Activated naive CD4-positive, alpha-beta T cell treated with anti-CD3 and anti-CD28 coated beads, Interleukin-2, amount 10 ng/mL, durations not matched to agents 7 days and 5 days (primary cell): ENCODE measurements around the gene CYTIP.

Experiments used
- CTCF ChIA-PET: fragments of 350-600 bp; sonication (Branson Sonifier 250); formaldehyde crosslinking; loops from one replicate; lab custom pipeline; 2021; ENCODE audit warnings: antibody characterized with exemption; lab: Charles Lee
- DNase-seq: peaks from one replicate; pipeline ENCODE4 v3.0.0-alpha.2; 2020
- H3K27ac Mint-ChIP-seq: one replicate; pipeline ENCODE4 v1.8.0; 2021; ENCODE audit warnings: mild to moderate bottlenecking, moderate library complexity, mixed read lengths
- H3K27me3 Mint-ChIP-seq: one replicate; pipeline ENCODE4 v1.8.0; 2021; ENCODE audit warnings: mild to moderate bottlenecking, mixed read lengths
- H3K36me3 Mint-ChIP-seq: one replicate; pipeline ENCODE4 v1.8.0; 2021; ENCODE audit warnings: mixed read lengths
- H3K4me1 Mint-ChIP-seq: one replicate; pipeline ENCODE4 v1.8.0; 2021; ENCODE audit warnings: mixed read lengths
- H3K4me3 Mint-ChIP-seq: one replicate; pipeline ENCODE4 v1.8.0; 2021; ENCODE audit warnings: mild to moderate bottlenecking, moderate library complexity, mixed read lengths
- H3K9me3 Mint-ChIP-seq: one replicate; pipeline ENCODE4 v1.8.0; 2021; ENCODE audit warnings: mixed read lengths

CYTIP gene

DNA sequence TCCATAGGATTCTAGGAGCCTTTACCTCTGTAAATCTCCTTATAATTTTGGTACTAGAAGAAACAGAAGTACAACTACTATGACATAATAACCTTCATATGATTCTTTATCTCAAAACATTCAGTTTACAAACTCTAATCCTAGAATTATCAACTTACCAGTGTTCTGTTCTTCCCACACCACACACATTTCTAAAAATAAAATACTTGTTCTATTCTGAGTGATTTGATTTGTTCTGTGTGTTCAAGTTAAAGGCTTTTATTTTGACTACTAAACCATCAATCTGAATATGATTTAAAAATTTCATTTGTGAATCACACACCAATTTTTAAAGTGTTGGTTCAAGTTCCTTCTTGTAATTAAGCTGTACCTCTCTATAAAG lies 16.0 kb downstream of the CYTIP start:
- Mint-ChIP-seq H3K9me3 (peaks cover 5% of the 10 kb centered on the region), H3K27ac (peak overlapping the region; percentile 72), H3K27me3 (no peaks in the 10 kb centered on the region), H3K4me3 (peak overlapping the region; percentile 5), H3K36me3 (peaks cover 91% of the 10 kb centered on the region), H3K4me1 (peaks cover 86% of the 10 kb centered on the region)
- CTCF ChIA-PET = interaction anchor here (0.8 to 1.5 kb wide), 2 partner anchors 13 to 100 kb away, joined by 3 to 4 read pairs; no protein-coding TSS in a partner anchor
- no peak for DNase-seq

DNA sequence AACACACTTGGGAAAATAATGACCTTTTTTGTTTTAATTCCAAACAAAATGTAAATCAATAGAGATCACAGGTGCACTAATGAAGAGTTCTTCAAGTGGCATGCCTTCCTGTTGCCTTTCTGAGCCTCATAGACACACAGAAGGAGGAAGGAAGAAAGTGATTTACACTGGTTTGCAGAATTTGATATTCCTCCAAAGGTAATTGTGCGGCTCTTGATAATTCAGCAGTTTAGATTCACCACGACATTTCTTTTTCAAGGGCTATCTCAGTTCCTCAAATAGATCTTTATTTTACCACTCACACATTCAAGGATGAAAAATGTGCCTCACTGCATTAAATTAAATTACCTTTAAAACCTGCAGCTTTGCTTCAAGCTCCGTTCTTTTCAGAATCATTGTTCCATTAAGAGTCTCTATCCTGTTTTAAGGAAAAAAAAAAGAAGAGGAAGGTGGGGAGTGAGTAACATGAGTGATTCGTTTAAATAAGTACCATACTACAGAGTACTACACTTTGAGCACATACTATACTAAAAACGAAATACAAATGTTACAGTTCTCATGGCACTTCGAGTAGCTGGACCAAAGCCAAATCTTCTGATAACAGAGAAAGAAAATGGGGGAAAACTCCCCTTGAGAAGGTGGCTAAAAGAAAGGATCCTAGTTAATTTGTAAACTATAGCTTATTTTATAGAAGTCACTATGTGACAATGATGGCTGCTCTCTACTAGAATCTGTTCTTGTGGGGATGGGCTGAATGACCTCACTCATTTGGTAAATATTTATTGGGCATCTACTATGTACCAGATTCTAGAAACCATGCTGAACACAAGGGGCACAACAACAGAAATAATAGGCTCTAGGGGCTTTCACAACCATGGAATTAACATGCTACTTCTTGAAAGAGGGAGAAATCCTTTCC lies 16.6 kb downstream of the CYTIP start:
- H3K27ac Mint-ChIP-seq = peak overlapping the region; percentile 72
- CTCF ChIA-PET = interaction anchor here (0.7 to 1.5 kb wide), 3 partner anchors 14 to 99 kb away, joined by 3 to 4 read pairs (median 3); no protein-coding TSS in a partner anchor
- peaks cover 5% of the 10 kb centered on the region for H3K9me3 Mint-ChIP-seq
- DNase-seq = no peak
- H3K27me3 Mint-ChIP-seq = no peaks in the 10 kb centered on the region
- peaks cover 84% of the 10 kb centered on the region for H3K4me1 Mint-ChIP-seq
- H3K36me3 Mint-ChIP-seq = peaks cover 89% of the 10 kb centered on the region
- peak overlapping the region; percentile 26 for H3K4me3 Mint-ChIP-seq

DNA sequence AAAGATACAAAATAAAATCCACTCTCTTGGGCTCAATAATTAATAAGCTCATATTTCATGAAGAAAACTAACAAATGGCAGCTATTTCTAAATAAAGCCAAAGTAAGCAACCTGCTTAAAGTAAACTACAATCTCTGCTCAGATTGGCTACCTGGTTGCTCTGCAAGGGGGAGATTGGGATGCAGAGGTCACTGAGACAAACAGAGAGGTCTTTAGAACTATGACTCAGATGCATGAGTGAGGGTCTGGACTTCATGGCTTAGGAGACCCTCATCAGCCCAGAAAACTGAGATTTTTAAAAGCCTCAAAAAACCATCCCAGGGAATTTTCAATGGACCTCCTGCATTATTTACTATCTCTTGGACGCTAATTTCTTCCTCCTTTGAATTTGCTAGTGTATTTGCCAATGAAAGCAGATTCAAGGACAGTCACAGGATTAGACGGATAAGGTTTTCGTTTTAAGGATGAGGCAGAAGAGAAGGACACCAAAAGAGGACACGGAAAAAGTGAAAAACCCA lies 17.4 kb downstream of the CYTIP start:
- Mint-ChIP-seq H3K4me1 (peaks cover 84% of the 10 kb centered on the region), H3K4me3 (peak overlapping the region; percentile 26)
- CTCF ChIA-PET = no interaction called here

DNA sequence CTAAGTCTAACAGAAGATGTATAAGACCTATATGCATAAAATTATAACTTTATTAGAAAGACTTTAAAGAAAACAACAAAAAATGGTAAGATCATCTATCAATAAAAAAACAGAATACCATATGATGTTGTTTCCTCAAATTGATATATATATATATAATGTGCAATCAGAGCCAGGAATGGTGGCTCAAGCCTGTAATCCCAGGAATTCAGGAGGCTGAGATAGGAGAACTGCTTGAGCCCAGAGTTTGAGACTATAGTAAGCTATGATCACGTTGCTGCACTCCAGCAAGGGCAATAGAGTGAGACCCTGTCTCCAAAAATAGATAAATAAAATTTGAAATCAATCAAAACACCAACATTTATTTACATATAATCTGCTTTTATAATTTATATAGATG lies 19.5 kb downstream of the CYTIP start:
- Mint-ChIP-seq H3K4me3 (no peak overlapping the region), H3K4me1 (peaks cover 83% of the 10 kb centered on the region), H3K9me3 (peaks cover 5% of the 10 kb centered on the region), H3K27me3 (no peaks in the 10 kb centered on the region), H3K27ac (no peak overlapping the region), H3K36me3 (peaks cover 89% of the 10 kb centered on the region)
- CTCF ChIA-PET = interaction anchor here (1.1 to 2.4 kb wide), 4 partner anchors 68 to 122 kb away, joined by 3 to 9 read pairs (median 6); no protein-coding TSS in a partner anchor
- DNase-seq = no peak

More for the DNA sequence above, 17.4 kb downstream of the CYTIP start:
- H3K27me3 Mint-ChIP-seq = no peaks in the 10 kb centered on the region
- peak overlapping the region; percentile 76 for H3K27ac Mint-ChIP-seq
- peaks cover 5% of the 10 kb centered on the region for H3K9me3 Mint-ChIP-seq
- no peak for DNase-seq
- H3K36me3 Mint-ChIP-seq = peaks cover 89% of the 10 kb centered on the region

DNA sequence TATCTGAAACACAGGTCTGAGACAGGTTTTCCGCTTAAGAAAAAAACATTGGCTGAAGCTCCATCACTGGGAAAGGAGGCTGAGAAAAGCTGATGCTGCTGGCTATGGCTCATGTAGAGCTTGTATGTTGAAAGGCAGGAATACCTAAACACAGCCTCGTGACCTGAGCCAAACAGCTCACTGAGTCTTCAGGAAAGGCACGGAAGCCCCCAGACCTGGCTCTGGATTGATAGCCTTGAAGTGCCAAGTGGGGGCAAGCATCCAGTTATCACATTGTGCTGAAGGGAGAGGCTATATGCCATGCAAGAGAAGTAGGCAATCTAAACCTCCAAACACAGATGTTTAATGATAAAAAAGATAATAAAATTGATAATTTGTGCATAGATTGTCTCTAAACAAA lies 21.9 kb downstream of the CYTIP start:
- Mint-ChIP-seq H3K4me3 (no peak overlapping the region), H3K9me3 (peaks cover 5% of the 10 kb centered on the region), H3K27me3 (no peaks in the 10 kb centered on the region), H3K4me1 (peaks cover 80% of the 10 kb centered on the region), H3K36me3 (peaks cover 83% of the 10 kb centered on the region), H3K27ac (peak overlapping the region; percentile 91)
- DNase-seq = no peak
- CTCF ChIA-PET = interaction anchor here (0.7 to 5.2 kb wide), 2 partner anchors 75 to 95 kb away, joined by 3 to 42 read pairs; no protein-coding TSS in a partner anchor

DNA sequence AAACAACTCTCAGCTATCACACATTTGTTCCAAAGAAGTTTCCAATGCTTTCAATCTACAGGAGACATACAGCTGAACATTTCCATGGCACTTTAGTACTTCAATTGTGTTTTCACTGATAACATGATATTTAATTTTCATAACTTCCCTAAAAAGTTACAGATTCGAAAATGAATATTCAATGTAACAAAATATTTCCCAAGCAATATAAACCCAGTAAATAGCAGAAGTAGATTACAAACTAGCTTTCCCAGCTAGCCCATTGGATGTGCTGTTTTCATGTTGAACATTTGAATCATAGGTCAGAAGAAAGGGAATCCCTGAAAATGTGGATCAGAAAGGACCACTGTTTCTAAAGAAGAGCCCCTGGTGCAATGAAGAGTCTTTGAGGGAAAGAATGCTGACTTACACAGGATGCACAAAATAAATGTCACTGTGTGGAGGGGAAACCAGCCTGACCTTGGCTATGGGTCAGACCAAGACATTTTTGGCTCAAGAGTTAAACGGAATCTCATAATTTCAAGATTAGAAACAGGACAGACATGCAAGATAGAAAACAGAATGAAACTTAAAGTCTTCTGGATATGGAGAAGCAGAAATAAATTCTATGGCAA lies 22.5 kb downstream of the CYTIP start:
- H3K36me3 Mint-ChIP-seq = peaks cover 82% of the 10 kb centered on the region
- H3K9me3 Mint-ChIP-seq = peaks cover 3% of the 10 kb centered on the region
- H3K4me3 Mint-ChIP-seq = peak overlapping the region; percentile 42
- no peaks in the 10 kb centered on the region for H3K27me3 Mint-ChIP-seq
- H3K4me1 Mint-ChIP-seq = peaks cover 79% of the 10 kb centered on the region
- no peak for DNase-seq
- H3K27ac Mint-ChIP-seq = peak overlapping the region; percentile 91
- CTCF ChIA-PET = interaction anchor here (0.7 to 5.2 kb wide), 6 partner anchors 9 to 94 kb away, joined by 3 to 42 read pairs (median 4); no protein-coding TSS in a partner anchor

DNA sequence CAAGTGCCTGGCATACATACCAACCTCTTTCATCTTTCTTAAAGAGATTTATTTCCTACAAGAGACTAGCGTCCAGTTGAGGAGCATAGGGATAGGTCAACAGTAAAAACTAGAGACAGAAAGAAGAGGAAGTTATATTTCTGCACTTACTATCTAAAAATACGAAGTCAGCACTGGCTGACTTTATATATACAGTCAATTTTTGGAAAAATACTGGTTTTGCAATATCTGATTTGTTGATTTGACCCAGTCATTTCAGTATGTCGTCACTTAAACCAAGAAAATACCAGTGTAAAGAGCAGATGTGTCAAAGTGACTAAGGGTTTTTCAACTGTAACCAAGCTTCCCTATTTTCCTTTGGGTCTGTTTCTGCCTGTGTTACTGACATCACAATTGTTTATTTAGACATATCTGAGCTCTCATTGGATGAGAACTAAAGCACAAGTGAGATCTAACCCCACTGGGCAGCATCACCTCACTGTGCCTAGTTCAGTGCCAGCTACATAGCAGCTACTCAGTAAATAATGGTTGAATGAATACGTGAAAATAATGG lies 23.0 kb downstream of the CYTIP start:
- no peak for DNase-seq
- peaks cover 79% of the 10 kb centered on the region for H3K36me3 Mint-ChIP-seq

DNA sequence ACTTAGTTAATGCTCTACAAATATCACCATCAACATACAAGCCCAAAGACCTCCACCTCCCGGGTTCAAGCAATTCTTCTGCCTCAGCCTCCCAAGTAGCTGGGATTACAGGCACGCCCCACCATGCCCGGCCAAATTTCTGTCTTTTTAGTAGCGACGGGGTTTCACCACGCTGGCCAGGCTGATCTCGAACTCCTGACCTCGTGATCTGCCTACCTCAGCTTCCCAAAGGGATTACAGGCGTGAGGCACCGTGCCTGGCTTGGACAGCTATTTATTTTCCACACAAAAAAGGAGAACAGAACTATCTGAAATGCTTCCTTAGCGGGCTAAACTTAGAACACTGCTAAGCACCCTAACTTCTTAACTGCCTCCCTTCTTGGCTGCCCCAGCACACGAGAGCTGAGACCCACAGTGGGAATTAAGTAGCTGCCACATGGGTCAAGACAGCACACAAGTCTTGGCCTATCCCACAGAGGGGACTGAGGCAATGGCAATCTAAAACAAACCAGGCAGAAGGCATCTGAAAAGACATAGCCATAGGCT lies 24.8 kb downstream of the CYTIP start:
- CTCF ChIA-PET = interaction anchor here (0.6 to 5.2 kb wide), 6 partner anchors 12 to 517 kb away, joined by 3 to 42 read pairs (median 4); no protein-coding TSS in a partner anchor
- peak overlapping the region; percentile 25 for H3K4me3 Mint-ChIP-seq
- peak overlapping the region; percentile 97 for H3K27ac Mint-ChIP-seq
- H3K36me3 Mint-ChIP-seq = peaks cover 83% of the 10 kb centered on the region
- H3K27me3 Mint-ChIP-seq = peaks cover 4% of the 10 kb centered on the region
- peaks cover 87% of the 10 kb centered on the region for H3K4me1 Mint-ChIP-seq
- DNase-seq = no peak
- no peaks in the 10 kb centered on the region for H3K9me3 Mint-ChIP-seq

More for the DNA sequence above, 23.0 kb downstream of the CYTIP start:
- H3K27ac Mint-ChIP-seq = peak overlapping the region; percentile 91
- CTCF ChIA-PET = interaction anchor here (0.7 to 5.2 kb wide), 6 partner anchors 9 to 94 kb away, joined by 3 to 42 read pairs (median 4); no protein-coding TSS in a partner anchor
- H3K9me3 Mint-ChIP-seq = no peaks in the 10 kb centered on the region
- peaks cover 1% of the 10 kb centered on the region for H3K27me3 Mint-ChIP-seq
- H3K4me3 Mint-ChIP-seq = peak overlapping the region; percentile 42
- peaks cover 79% of the 10 kb centered on the region for H3K4me1 Mint-ChIP-seq

DNA sequence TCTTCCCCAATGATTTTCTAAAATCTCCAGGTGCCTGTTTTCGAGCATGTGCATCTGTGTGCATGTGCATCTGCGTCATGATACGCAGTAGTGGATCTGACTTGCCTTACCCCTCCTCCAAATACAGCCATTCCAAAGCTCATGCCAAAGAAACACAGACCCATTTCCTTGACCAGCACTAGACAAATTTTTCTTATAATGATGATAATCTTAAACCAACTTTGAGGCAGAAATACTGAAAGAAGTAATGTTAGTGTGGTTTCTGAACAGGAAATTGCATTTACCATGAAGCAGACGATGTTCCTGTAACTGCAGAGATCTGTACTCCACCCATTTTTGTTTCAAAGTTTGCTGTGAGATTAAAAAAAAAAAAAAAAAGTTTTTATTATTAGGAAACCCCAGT lies 25.6 kb downstream of the CYTIP start:
- H3K9me3 Mint-ChIP-seq = no peaks in the 10 kb centered on the region
- H3K4me1 Mint-ChIP-seq = peaks cover 90% of the 10 kb centered on the region
- CTCF ChIA-PET = interaction anchor here (0.6 to 5.2 kb wide), 6 partner anchors 15 to 516 kb away, joined by 3 to 42 read pairs (median 4); no protein-coding TSS in a partner anchor
- H3K4me3 Mint-ChIP-seq = peak overlapping the region; percentile 65
- peaks cover 87% of the 10 kb centered on the region for H3K36me3 Mint-ChIP-seq
- peak; percentile 49 for DNase-seq
- H3K27ac Mint-ChIP-seq = peak overlapping the region; percentile 97
- peaks cover 4% of the 10 kb centered on the region for H3K27me3 Mint-ChIP-seq

DNA sequence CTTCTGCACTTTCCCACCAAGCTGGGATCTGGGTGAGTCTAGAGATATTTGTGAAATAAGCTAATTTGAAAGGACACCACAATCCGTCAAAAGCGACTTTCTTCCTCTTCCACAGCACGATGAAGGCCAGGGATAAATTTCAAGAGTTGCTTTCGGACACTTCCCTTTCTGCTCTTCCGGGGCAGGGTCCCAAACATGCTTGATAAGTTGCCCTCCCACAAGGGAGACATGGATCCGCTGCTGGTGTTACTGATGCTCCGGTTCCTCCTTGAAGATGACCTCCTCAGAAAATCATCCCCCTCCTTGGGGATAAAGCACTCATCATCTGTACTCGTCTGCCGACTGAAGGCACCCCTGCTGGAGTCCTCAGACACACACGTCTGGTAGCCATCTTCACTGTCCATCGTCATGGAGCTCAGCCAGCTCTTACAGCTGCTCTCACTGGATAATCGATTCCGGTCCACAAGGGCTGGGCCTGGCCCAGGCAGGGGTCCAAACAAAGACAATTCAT lies 28.2 kb downstream of the CYTIP start:
- Mint-ChIP-seq H3K27ac (peak overlapping the region; percentile 96), H3K9me3 (no peaks in the 10 kb centered on the region), H3K36me3 (peaks cover 86% of the 10 kb centered on the region), H3K27me3 (peaks cover 4% of the 10 kb centered on the region), H3K4me1 (peaks cover 91% of the 10 kb centered on the region), H3K4me3 (peak overlapping the region; percentile 58)
- CTCF ChIA-PET = interaction anchor here (1.3 to 7.3 kb wide), 3 partner anchors 51 to 89 kb away, joined by 3 to 45 read pairs (median 3); partner anchors contain the start of gene ERMN
- DNase-seq = no peak

DNA sequence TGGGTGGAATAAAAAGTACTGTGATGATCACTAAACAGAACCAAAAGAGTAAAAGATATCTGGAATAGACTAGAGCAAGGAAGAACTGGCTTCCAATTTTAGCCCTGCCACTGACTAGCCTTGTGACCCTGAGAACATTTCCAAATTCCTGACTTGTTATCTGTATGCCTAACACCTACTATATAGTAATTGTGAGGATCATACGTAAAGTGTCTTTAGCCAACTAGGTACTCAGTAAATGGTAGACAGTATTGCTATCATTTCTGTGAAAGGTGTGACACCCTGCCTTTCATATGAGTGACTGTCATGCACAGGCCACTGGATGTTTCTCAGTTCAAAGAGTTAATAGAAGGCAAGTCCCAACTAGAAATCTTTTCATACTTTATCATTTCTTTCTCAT lies 29.8 kb downstream of the CYTIP start:
- peak overlapping the region; percentile 96 for H3K27ac Mint-ChIP-seq
- H3K36me3 Mint-ChIP-seq = peaks cover 85% of the 10 kb centered on the region
- H3K4me3 Mint-ChIP-seq = peak overlapping the region; percentile 58
- peaks cover 88% of the 10 kb centered on the region for H3K4me1 Mint-ChIP-seq
- CTCF ChIA-PET = interaction anchor here (1.2 to 7.3 kb wide), 4 partner anchors 11 to 87 kb away, joined by 3 to 45 read pairs (median 4); partner anchors contain the start of genes CYTIP and ERMN
- DNase-seq = no peak
- H3K27me3 Mint-ChIP-seq = peaks cover 4% of the 10 kb centered on the region
- H3K9me3 Mint-ChIP-seq = no peaks in the 10 kb centered on the region

DNA sequence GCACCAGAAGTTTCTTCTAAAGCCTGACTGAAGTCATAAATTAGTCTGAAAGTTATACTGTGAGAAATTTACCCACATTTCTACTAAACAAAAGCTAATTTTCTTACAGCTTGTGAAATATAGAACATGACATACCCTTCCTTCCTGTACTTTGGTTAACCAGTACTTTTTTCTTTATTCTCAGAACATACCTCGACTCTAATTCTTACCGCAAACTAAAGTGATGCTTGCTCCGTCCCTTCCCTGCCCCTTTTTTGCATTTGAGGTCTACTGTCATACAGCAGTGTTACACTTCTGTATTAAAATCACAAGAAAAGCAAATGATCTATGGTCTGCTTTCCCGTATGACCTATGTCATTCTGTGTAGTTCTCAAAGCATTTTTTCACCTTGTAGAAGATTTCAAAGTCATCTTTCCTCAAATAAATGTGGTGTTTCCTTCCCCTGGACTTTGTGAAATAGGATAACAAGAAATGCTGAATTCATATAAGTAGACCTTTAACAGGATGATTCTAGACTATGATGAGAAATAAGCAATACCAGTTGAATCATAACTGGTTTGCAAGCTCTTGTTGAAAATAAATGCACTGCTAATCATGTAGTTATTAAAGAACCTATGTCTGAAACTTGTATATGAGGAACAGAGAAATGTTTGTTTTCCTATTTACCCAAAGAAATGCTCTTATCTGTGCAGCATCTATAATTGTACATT lies 30.4 kb downstream of the CYTIP start:
- peaks cover 4% of the 10 kb centered on the region for H3K27me3 Mint-ChIP-seq
- peak overlapping the region; percentile 96 for H3K27ac Mint-ChIP-seq
- peak; percentile 73 for DNase-seq
- H3K36me3 Mint-ChIP-seq = peaks cover 85% of the 10 kb centered on the region
- CTCF ChIA-PET = interaction anchor here (0.8 to 7.3 kb wide), 5 partner anchors 10 to 106 kb away, joined by 3 to 45 read pairs (median 3); partner anchors contain the start of genes CYTIP and ERMN
- H3K9me3 Mint-ChIP-seq = no peaks in the 10 kb centered on the region
- peak overlapping the region; percentile 58 for H3K4me3 Mint-ChIP-seq
- peaks cover 89% of the 10 kb centered on the region for H3K4me1 Mint-ChIP-seq
